ENCODE data around the gene MSI1.

Gene MSI1

DNA sequence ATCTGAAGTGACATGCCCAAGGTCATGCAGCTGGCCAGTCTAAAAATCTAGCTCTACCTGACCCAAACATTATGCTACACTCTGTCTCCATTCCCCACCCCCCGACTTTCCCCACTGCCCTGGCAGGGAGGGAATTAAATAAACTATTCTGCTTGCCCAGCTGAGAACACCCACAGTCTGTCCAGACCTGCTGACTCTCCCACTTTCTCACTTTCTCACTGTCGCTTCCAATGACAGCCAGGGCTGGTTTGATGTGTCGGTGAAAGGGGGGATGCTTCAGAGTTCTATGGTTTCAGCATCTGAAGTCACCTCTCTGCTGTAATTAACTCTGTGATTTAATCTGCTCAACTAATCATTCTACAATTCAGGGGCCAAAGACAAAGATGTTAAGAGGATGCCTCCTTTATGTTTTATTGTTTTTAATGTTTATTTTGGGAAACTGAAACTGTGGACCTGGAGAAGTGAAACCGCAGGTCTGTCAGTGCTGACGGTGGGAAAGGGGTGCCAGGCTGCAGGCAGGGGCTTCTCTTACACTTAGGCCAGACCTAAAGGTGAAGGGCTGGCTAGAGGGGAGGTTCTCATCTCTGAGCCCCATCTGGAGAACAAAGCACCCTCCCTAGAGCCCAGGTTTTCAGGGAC, 8.1 kb upstream of the MSI1 start:
- no peak for DNase-seq

DNA sequence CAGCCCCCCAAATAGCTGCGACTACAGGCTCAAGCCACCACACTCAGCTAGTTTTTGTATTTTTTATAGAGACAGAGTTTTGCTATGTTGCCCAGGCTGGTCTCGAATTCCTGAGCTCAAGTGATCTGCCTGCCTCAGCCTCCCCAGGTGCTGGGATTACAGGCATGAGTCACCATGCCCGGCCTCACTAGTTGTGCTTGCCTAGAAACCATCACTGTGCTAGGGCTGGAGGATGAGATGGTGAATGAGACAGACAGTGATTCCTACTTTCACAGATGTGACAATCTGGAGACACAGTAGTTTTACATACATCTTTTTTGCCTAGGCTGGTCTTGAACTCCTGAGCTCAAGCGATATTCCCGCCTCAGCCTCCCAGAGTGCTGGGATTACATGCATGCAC, 7.5 kb upstream of the MSI1 start:
- no peak for DNase-seq

DNA sequence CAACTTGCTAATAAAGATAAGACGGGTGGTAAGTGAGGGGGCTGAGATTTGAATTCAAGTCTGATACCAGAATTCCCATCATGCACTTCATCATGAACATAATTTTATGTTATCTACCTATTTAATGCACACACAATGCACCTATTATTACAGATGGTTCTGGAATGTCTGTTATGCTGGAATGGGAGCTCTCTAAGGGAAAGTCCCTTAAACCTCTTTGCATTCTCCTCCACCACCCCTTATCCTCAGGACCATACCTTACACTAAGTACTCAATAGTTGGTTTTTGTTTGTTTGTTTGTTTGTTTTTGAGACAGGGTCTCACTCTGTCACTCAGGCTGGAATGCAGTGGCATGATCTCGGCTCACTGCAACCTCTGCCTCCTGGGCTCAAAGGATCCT, 7.0 kb upstream of the MSI1 start:
- DNase-seq: no peak

DNA sequence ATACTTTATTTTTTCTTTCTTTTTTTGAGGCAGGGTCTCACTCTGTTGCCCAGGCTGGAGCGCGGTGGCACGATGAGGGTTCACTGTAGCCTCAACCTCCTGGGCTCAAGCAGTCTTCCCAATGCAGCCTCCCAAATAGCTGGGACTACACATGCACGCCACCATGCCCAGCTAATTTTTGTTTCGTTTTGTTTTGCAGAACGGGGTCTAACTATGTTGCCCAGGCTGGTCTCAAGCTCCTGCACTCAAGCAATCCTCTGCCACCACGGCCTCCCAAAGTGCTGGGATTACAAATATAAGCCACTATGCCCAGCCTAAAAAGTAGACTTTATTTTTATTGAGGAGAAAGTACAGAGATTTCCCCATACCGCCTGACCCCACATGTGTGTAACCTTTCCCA, 4.7 kb upstream of the MSI1 start:
- no peak for DNase-seq

DNA sequence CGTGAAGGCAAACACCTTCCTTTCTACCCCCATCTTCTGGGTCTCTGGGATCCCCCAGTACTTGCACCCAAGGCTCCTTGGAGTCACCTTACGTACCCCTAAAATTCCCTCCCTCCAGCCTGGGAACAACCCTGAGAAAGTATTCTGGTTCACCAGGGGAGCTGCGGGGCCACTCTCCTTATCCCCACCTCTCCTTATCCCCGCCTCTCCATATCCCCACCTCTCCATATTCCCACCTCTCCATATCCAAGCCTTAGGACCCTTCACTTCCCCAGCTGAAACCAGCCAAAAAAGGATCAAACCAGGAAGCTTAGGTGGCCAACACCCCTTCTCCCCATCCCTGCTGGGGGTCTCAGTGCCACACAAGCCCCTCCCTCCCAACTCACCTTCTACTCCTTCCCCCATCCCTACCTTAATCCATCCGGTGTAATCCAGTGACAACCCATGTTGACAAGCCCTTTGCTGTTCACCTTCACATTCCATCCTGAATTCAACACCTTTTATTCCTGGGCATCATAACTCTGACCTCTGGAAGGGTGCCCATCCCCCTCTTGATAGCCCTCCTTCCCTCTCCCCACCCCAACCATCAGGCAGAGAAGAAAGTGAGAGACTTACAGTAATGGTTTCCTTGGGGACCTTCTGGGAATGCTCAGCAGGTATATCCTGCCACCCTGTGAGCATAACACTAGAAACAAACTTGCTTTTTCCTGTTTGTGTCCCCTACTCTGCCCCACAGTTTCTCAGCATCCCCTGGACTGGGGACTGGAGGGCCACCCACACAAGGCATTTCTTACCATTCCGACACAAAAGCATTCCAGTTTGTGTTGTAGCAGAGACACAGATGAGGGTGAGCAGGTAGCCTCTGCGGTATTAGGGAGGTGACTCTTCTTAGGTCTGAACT, 1.6 kb upstream of the MSI1 start:
- no peak for DNase-seq

DNA sequence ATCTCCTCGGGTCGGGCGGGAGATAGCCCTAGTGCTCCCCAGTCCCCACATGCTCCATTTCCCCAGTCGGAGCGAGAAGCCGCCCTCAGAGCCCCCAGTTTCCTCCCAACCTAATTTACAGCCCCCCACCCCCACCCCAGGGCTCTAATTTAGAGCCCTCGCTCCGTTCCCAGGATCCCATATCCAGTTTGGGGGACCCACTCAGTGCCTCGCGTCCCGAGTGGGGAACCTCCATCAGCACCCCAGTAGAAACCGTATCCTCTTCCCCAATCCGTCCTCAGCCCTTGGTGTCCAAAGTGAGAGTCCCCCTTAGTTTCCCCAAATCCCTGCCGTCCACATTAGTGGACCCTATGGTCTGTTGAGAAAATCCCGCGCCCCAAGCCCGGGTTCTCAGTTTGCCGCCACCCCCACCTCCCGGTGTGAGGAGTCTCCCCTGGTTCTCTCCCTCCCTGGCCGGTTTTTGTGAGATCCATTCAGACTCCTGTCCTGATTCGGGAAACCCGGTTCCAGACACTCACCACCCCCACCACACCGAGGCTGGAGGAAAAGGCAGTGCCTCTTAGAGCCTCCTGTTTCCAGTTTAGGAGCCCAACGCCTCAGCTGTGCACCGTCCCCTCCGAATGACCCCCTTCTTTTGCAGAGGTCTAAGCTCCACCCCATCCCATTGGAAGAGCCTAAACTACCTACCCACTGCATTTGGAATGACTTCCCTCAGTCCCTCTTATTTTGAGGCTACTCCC, 809 bp upstream of the MSI1 start:
- DNase-seq: no peak

DNA sequence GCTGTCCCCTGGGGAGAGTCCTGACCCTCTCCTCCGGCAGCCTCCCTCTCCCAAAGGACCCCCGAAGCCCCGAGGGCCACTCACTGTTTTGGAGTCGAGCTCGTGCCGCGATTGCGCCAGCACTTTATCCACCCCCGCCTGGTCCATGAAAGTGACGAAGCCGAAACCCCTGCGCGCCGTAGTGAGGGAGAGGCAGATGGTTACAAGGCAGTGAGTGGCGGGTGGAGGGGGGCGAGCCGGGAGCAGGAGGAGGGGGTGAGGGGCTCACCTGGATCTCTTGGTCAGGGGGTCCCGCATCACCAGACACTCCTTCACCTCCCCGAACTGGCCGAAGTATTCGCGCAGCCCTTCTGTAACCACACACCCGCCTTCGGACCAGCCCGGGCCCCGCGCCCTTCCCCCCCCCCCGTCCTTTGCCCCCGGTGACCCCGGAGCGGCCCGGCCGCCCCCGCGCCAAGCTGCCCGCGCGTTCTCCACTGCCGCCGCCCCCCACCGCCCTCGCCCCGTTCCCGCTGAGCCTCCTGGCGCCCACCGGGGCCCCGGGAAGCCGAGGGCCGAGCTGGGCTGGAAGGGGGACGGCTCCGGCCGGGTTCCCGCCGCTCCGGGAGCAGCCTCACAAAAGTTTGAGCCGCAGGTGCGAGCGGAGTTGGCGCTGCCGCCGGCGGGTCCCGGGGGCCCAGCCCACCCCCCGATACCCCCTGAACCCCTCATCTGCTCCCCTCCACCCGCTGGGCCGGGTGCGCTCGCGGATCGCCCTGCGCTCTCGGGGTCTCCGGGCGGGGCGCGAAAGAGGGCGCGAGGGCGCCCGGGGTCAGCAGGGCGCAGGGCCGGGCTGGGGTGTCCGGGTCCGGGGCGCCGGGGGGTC, 808 bp downstream of the MSI1 start:
- peak; percentile 16 for DNase-seq

DNA sequence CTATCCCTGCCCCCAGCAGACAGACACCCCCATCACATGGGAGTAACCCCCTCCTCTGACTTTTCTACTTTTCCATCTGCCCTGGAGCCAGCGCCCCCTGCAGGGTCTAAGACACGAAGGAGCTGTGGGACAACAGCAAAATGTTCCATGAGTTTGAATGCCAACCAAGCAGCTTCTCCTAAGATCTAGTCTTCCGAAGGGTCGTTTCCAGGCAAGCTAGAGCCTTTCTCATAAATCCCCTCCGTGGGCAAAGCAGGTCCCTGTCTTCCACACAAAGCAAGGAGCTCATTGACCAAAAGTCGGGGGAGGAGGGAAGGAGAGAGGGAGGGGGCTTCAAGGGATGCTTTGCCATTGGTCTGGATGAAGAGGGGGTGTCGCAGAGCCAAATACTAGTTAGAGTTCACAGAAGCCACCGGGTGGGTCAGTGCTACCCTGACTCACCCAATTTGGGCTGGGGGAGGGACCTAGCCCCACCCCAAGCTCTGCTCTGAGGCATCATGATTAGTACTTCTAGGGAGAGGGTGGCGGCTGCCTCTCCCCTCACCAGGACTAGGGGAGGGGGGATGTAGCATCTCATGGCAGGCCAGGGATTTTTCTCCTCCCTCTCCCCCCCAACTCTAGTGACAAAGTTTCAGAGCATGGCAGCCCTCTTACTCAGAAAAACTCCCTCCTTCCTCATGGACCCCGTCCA, 1.6 kb downstream of the MSI1 start:
- no peak for DNase-seq

DNA sequence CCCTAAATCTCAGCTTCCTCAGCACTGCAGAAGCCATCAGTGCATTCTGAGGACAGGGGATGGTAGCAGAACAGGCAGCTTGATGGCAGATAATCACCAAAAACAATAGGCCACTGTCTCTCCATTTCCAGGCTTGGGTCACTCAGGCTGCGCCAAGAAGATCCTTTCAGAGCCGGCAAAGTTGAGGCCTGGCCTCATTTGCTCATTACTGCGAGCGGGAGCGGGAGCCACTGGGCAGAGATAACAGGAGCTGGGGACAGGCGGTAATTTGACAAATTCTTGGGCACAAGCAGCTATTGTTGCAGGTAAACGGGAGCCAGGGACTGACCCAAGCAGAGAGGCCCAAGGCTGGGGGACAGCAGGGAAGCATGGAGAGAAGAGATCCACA, 2.1 kb downstream of the MSI1 start:
- no peak for DNase-seq

DNA sequence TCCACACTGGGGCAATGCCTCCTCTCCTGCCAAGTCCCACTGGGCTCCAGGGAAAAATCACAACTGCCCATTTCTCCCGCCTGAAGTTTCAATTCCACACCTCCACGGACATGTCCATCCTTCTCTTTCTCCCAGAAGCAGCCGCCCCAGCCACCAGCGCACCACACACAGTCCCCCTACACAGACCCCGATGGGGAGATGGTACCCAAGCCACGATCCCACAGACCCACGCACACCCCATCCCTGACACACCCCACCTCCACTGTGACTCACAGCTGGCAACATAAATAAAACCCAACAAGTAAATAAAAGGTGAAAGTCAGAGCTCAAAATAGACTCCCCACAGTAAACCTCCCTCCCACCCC, 2.6 kb downstream of the MSI1 start:
- DNase-seq: no peak

DNA sequence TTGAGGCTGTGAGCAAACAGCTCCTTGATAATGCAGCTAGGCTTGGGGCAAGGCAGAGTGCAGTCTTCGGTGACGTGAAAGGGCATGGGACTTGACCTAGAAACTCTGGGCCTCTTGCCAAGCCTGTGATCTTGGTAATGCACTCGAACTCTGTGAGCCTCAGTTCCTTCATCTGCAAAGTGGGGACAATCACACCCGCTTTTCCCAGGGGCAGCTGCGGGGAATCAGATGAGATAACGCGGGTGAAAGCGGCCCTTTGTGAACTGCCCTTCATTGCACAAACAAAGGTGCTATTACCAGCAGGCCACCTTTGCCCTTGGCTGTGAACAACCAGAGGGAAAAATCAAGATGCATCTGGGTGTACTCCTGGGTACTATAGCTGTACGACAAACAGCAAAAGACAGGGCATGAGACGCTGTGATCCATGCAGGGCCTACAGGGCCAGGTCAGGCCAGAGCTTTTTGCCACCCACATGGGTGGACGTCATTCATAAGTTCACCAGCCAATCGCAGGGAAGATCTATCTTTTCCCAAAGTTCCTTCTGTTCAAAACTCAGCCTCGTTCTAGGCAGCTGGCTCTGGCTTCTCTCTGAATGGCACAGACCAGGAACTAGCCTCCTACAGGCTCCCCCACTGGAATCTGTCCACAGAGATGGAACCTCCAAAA, 3.2 kb downstream of the MSI1 start:
- no peak for DNase-seq

DNA sequence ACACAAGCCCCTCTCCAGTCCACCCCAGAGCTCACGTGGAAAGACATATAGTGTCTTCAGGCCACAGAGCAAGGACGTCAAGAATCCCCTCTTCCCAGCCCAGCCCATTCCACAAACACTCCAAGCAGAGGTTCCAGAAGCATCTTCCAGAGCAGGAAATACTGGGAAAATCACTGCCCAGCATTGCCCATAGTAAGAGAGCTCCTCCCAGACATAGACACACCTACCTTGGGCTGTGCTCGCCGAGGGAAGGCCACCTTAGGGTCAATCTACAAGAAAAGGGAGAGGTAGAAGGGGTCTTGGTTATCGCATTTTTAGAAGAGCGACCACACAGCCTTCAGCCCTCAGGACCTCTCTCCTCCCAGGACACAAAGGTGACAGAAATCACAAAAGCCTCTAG, 4.5 kb downstream of the MSI1 start:
- no peak for DNase-seq

DNA sequence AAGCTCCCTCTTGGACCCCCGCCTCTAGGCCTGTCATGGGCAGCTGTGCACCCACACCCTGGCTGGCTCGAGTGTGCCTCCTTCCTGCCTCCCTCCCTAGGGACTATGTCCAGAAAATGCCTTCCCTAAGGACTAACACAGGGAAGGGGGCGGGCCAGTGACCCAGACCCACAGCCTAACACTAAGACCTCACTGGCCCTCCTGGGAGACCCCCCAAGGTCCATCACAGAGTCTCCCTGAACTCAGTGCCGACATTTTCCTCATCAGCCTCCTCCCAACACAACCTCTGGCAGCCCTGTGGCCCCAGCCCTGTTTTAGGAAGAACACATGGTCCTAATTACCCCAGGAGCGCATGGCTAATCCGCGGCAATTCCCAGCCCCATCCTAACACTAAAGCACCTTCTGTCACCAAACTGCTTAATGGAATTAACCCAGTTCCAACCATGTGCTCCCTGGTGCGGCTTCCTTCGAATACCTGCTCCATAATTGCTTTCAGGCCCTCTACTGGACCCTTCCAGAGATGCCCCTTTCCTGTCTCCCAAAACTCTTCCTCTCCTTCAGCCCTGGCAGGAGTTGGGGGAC, 5.6 kb downstream of the MSI1 start:
- DNase-seq: no peak

DNA sequence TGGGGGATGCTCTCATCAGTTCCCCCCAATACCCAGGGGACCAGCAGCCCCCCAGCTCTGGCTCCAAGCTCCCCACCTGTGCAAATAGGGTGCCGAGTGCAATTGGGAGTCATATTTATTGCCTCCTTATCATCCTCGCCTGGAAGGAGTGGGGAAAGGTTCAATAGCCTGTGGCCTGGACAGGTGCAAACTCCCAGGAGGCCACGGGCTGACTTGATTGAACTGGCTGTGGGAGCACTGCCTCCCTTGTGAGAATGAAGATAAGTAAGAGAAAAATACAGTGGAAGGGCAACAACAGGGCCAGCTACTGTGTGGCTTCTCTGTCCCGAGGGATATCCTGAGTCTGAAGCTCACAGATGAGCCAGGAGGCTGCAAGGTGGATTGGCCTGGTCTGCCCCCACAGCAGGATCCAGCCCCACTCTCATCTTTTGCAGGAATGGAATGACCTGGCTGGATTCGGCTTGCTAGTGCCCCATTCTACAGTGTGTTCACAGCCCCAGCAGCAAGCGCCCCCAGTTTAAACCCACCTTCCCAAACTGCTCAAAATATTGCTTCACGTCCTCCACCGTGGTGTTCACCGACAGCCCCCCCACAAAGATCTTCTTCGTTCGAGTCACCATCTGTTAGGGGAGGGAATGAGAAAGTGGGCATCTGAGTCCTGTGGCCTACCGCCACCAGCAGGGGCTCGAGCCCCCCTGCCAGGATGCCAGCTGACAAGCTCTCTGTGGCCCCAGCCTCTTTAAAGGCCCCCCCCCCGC, 6.3 kb downstream of the MSI1 start:
- DNase-seq: peak; percentile 14

DNA sequence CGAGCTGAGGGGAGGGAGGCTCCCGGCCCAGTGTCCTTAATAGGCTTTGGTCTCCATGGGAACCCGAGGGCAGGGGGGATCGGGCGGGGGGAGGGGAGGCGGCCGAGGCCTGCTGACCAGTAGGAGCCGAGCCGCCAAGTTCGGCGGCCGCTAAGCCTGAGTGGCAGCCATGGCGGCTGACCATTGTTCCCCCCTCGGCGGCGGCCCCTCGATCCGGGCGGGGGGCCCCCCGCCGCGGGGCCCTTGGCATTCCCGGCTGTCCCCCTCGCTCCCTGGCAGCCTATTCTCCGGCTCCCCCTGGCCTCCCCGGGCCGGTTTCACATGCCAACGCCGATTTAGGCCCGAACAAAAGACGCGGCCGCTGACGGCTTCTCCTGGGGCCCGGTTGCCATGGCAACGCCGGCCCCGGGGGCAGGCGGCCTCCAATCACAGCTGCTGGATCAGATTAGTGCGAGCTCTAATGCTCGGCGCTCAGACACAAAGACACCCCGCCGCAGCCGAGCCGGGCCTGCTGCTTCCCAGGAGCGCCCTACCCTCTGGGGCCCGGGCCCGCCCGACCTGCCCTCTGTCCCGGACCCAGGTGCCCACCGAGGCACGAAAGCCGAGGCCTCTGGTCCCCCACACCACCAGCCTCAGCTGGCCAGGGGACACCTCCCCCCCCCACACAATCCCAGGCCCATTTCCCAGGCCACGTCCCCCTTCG, 7.3 kb downstream of the MSI1 start:
- DNase-seq: peak; percentile 80

DNA sequence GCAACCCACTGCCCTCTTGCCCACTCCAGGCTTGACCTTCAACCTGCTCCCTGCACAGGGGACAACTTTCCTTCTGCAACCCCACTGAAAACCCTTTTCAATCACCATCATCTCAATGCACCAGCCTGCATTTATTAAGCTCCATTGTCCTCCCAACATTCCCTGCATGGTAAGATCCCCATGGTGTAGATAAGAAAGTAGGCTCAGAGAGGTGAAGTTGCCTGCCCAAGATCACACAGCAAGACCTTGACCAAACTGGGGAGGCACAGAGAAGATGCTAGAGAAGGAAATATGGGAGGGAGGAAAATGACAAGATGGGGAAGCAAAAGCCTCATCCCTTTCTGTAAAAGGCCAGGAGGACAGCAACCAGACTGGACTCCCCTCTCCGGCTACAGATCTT, 9.8 kb downstream of the MSI1 start:
- DNase-seq: no peak

DNA sequence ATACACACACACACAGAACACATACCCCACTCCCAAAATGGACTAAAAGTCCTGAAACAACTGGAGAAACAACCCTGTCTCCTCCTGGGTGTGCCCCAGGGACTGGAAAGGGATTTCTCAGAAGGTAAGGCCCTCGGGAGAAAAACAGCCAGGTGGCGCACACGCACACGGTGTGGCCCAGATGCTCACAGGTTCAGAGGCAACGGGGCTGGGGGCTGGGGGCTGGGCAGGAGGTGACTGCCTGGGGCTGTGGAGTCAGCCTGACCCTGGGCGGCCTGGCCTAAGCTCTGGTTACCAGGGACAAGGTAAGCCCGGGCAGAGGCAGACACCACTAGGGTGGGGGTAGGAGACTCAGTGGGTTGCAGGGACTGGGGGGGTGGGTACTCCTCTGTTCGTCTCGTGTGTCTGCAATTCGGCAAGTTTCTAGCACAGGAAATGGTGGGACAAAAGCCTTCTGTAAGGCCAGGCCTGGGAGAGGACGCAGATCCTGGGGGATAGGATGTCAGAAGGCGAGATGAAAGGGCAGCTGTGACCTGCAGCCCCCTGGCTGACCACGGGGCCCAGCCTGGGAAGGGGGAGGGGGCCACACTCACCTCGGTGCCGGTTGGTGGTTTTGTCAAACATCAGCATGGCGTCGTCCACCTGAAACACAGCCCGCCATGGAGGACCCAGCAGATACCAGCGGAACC, 10.4 kb downstream of the MSI1 start:
- no peak for DNase-seq

DNA sequence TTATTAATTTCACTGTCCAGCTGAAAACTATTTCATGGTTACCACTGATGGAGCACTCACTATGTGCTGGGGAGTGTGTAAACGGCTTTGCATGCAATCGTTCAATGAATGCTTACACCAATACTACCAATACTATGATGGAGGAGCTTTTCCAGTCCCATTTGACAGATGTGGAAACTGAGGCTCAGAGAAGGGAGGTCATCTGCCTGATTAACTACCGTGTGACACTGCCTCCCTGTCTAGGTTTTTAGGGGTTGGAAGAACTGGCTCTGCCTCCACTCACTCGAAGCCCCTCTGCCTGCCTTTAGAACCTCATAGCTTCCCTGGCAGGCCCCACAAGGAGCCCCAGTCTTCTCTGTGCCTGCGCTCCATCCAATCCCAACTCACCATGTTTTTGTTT, 11.9 kb downstream of the MSI1 start:
- DNase-seq: no peak

DNA sequence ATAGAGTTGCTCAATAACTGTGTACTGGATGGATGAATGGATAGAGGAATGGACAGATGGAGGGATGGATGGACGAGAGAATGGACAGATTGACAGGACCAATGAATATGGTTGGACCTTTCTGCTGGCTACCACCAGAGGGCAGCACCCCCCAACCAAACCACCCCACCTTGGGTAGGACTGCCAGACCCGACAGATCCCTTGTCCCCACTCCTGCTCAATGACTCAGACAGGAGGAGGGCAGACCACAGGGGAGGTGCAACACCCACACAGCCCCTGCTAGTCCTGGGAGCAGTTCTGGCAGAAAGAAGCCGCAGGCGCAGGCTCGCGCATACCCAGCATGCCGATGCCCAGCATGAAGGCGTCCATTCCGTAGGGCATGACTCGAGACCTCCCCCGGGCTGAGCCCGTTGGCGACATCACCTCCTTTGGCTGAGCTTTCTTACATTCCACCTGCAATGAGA, 12.4 kb downstream of the MSI1 start:
- peak; percentile 46 for DNase-seq

Measured in DMS79 treated with DMSO at 0.1 percent for 48 hours (cell line).